Endothelial cell of umbilical vein (primary cell): ENCODE results near the gene SPRN. TPM values are rescaled to one million over a fixed set of nuclear protein-coding genes. Genes with fewer than 3 reads are reported as not detected.

Experiments used
- BruUV-seq: library from RNA; stranded (reverse); fragments of 400-500 nt; replicated peaks from 2 replicates; lab custom pipeline; 2021; lab: Mats Ljungman, UMichigan
- CTCF ChIA-PET: fragments of 300-600, 350-600 bp; sonication (Branson Sonifier 250); formaldehyde crosslinking; loops from one replicate; lab custom pipeline; 2021; ENCODE audit warnings: antibody characterized with exemption, inconsistent platforms; lab: Charles Lee
- POLR2A ChIA-PET: fragments of 300-600, 350-600 bp; sonication (Branson Sonifier 250); formaldehyde crosslinking; loops from one replicate; lab custom pipeline; 2021; ENCODE audit warnings: antibody characterized with exemption, inconsistent platforms; lab: Charles Lee
- DNase-seq: peaks from one replicate; pipeline ENCODE4 v3.0.0-alpha.2; 2011; ENCODE audit warnings: low read depth, low spot score
- FAIRE-seq: peaks from 2 replicates; lab custom pipeline; 2011; peaks lifted over from hg19 to GRCh38; lab: Jason Lieb, UNC
- H2AFZ ChIP-seq: 2 replicates; pipeline ENCODE4 v1.6.0; 2012; ENCODE audit warnings: low read depth, low read length, control low read depth, inconsistent platforms
- H3K27ac ChIP-seq: 2 replicates; pipeline ENCODE4 v1.5.1; 2011; ENCODE audit warnings: low read depth, mild to moderate bottlenecking, control low read depth, low read length, moderate library complexity; ENCODE audit not compliant: insufficient read depth
- H3K27me3 ChIP-seq, 2 experiments: 2 replicates each; pipeline versions ENCODE4 v1.6.0 to v1.6.1; 2011; ENCODE audit warnings: low read length in 2 of 2, mixed read lengths in 1 of 2; ENCODE audit not compliant: control insufficient read depth in 2 of 2, insufficient read depth in 2 of 2
- H3K36me3 ChIP-seq, 2 experiments: 2 replicates in 1 of 2; 3 replicates in 1 of 2; pipeline ENCODE4 v1.5.1; 2011; ENCODE audit warnings: low read length in 2 of 2, mild to moderate bottlenecking in 1 of 2, moderate library complexity in 1 of 2; ENCODE audit not compliant: control insufficient read depth in 2 of 2, insufficient read depth in 2 of 2; ENCODE audit errors: extremely low read depth in 1 of 2
- H3K4me1 ChIP-seq: 3 replicates; pipeline ENCODE4 v1.5.1; 2011; ENCODE audit warnings: mild to moderate bottlenecking, low read length; ENCODE audit not compliant: control insufficient read depth, insufficient read depth; ENCODE audit errors: extremely low read depth
- H3K4me2 ChIP-seq: 2 replicates; pipeline ENCODE4 v1.6.1; 2011; ENCODE audit warnings: low read length, control low read depth, mixed read lengths; ENCODE audit not compliant: insufficient read depth
- H3K4me3 ChIP-seq, 3 experiments: fragments of 200-600 bp in 1 of 3; sonication (generic), shearing (Covaris generic) in 1 of 3; replicated peaks in 1 of 3; 2 replicates each; pipeline ENCODE4 v1.5.1; 2011 to 2016; ENCODE audit warnings: control low read depth in 3 of 3, low read length in 3 of 3, mild to moderate bottlenecking in 2 of 3, inconsistent platforms in 1 of 3, low read depth in 1 of 3, moderate library complexity in 1 of 3; ENCODE audit not compliant: insufficient read depth in 1 of 3
- H3K79me2 ChIP-seq: 2 replicates; pipeline ENCODE4 v1.6.0; 2012; ENCODE audit warnings: low read length, inconsistent platforms; ENCODE audit not compliant: control insufficient read depth, insufficient read depth
- H3K9ac ChIP-seq: replicated peaks from 2 replicates; pipeline ENCODE3; 2011; ENCODE audit warnings: low read length, control low read depth; ENCODE audit not compliant: insufficient read depth; ENCODE audit errors: extremely low read depth
- H3K9me1 ChIP-seq: replicated peaks from 3 replicates; pipeline ENCODE4 v1.6.0; 2011; ENCODE audit warnings: mild to moderate bottlenecking, low read length; ENCODE audit not compliant: control insufficient read depth, insufficient read depth; ENCODE audit errors: extremely low read depth
- H3K9me3 ChIP-seq: replicated peaks from 2 replicates; pipeline ENCODE4 v1.5.1; 2012; ENCODE audit warnings: low read length, inconsistent platforms; ENCODE audit not compliant: control insufficient read depth, insufficient read depth
- H4K20me1 ChIP-seq: replicated peaks from 2 replicates; pipeline ENCODE3; 2011; ENCODE audit warnings: mild to moderate bottlenecking, low read length; ENCODE audit not compliant: control insufficient read depth, insufficient read depth; ENCODE audit errors: extremely low read depth
- CTCF ChIP-seq, 2 donors: IDR thresholded peaks; 1 replicate in 1 of 2; 2 replicates in 1 of 2; pipeline ENCODE4 v1.5.1; 2011; ENCODE audit warnings: low read length in 2 of 2, mild to moderate bottlenecking in 2 of 2, moderate library complexity in 2 of 2, control low read depth in 1 of 2, inconsistent platforms in 1 of 2, low read depth in 1 of 2; ENCODE audit not compliant: insufficient read depth in 1 of 2; ENCODE audit errors: extremely low read depth in 1 of 2
- FOS ChIP-seq: IDR thresholded peaks from 2 replicates; pipeline ENCODE4 v1.6.1; 2011; ENCODE audit warnings: mild to moderate bottlenecking, low read length, moderate library complexity, borderline replicate concordance; ENCODE audit not compliant: insufficient read depth
- POLR2A ChIP-seq: IDR thresholded peaks from 2 replicates; pipeline ENCODE4 v1.6.1; 2012; ENCODE audit warnings: low read depth, mild to moderate bottlenecking, control low read depth, low read length
- POLR2AphosphoS5 ChIP-seq: IDR thresholded peaks from 2 replicates; pipeline ENCODE4 v1.6.1; 2012; ENCODE audit warnings: low read depth, mild to moderate bottlenecking, control low read depth, low read length, moderate library complexity; ENCODE audit not compliant: insufficient read depth
- dilution Hi-C: fragments of 300-500 bp; cut with MboI; formaldehyde crosslinking; loops from one replicate; pipeline ENCODE4 v1.15.0; 2019; ENCODE audit warnings: low sequenced_read_pairs; ENCODE audit not compliant: extremely low pct_ligation_motif_present
- intact Hi-C: fragments of 100-400 bp; cut with micrococcal nuclease; formaldehyde crosslinking; loops from one replicate; pipeline ENCODE4 v1.10.0; 2022
- polyA plus RNA-seq, 4 experiments: library from polyadenylated mRNA; depleted of rRNA in 3 of 4; stranded (reverse) in 3 of 4; unstranded in 1 of 4; fragments of >200 nt; gene quantifications; 2 replicates each; pipeline versions ENCODE4 v1.2.1 to v1.2.3, GENCODE V29; 2011 to 2012; ENCODE audit warnings: missing spikeins in 1 of 4
- total RNA-seq: library from RNA; stranded (reverse); gene quantifications from 2 replicates; pipeline ENCODE4 v1.2.3, GENCODE V29; 2021

SPRN gene
- total and polyA plus RNA-seq, 2 donors (not counting 3 experiments of a cell fraction or from before 2014, with no cell fraction given): 0.13 TPM; not detected in 1

- ChIA-PET POLR2A (interaction anchor here (0.7 to 1.0 kb wide), 2 partner anchors 12 to 16 kb away, joined by 4 read pairs; partner anchors contain the start of gene FUOM), CTCF (no interaction called here)
- peak within 1 kb of the TSS; percentile 53 to 100 (median 69) for H3K4me3 ChIP-seq
These were observed 51.0 kb downstream of the SPRN start, which contains the start of gene ECHS1 for GRCh38 chr10:133373174-133374090. ECHS1 (minus strand) TSS chr10:133373354; CDS start chr10:133373333, 21 bp downstream.

More at GRCh38 chr10:133373174-133374090, 51.0 kb downstream of the SPRN start, which contains the start of gene ECHS1:
- H2AFZ ChIP-seq: peak within 1 kb of the TSS; percentile 93
- H3K9me1 ChIP-seq: no peaks in the 10 kb centered on the region
- BruUV-seq: no TSS peak
- dilution Hi-C loops: no loop called here
- DNase-seq (peak; percentile 93), FAIRE-seq (peak; percentile 85)
- TF ChIP-seq CTCF (IDR thresholded peaks at IDR 0.05; ENCODE audit: extremely low read depth in 1 of 2, insufficient read depth in 1 of 2, low read depth in 1 of 2, low read length in 2 of 2): no peak
- TF ChIP-seq POLR2A: peak; percentile 91
- no peak for TF ChIP-seq FOS
- TF ChIP-seq POLR2AphosphoS5: peak; percentile 85
- H3K27me3 ChIP-seq: no peaks in the 10 kb centered on the region
- intact Hi-C loops: loop anchor here (1.0 to 5.0 kb wide), 4 partner anchors 16 to 66 kb away; partner anchors contain the start of genes MTG1, TUBGCP2 and ZNF511
- H3K27ac ChIP-seq: peak within 1 kb of the TSS; percentile 74
- H3K4me1 ChIP-seq: peaks cover 10% of the 10 kb centered on the region
- no peaks in the 10 kb centered on the region for H4K20me1 ChIP-seq
- H3K4me2 ChIP-seq: peak within 1 kb of the TSS; percentile 88
- H3K9me3 ChIP-seq: no peaks in the 10 kb centered on the region
- peak within 1 kb of the TSS; percentile 85 for H3K9ac ChIP-seq
- H3K79me2 ChIP-seq: peaks cover 2% of the 10 kb centered on the region
- H3K36me3 ChIP-seq: peaks cover 0 to 16% of the 10 kb centered on the region in 2 experiments
